ENCODE data around the gene MRPL22. TPM values are rescaled to one million over a fixed set of nuclear protein-coding genes. Genes with fewer than 3 reads are reported as not detected.

The MRPL22 gene
- total and polyA plus RNA-seq, 2 experiments from 2014 or later = 11.5 to 93.7 TPM

- Histone ChIP-seq H3K27me3 (replicated peaks; ENCODE audit: insufficient read depth) (no peaks in the 10 kb centered on the region), H4K20me1 (ENCODE audit: insufficient read depth) (no peaks in the 10 kb centered on the region), H3K9me2 (ENCODE audit: insufficient read depth) (no peaks in the 10 kb centered on the region), H3K4me2 (ENCODE audit: unreplicated experiment) (no peak overlapping the region), H3K9me3 (ENCODE audit: low read depth) (no peaks in the 10 kb centered on the region), H2AFZ (no peak overlapping the region), H3K4me1 (ENCODE audit: insufficient read depth) (no peaks in the 10 kb centered on the region), H3K79me2 (ENCODE audit: insufficient read depth) (no peaks in the 10 kb centered on the region), H3K4me3 (no peak overlapping the region), H3K27ac (no peak overlapping the region), H3K36me3 (ENCODE audit: low read depth) (peaks cover 39% of the 10 kb centered on the region; the same call in 1 of the 2 replicates), H3F3A (ENCODE audit: insufficient read depth) (no peaks in the 10 kb centered on the region), H3K9ac (no peak overlapping the region)
- in situ Hi-C loops (cut with MboI) = no loop called here
- DNase-seq = no peak
- TF ChIP-seq EZH2phosphoT487 (IDR thresholded peaks at IDR 0.05; ENCODE audit: insufficient read depth, low read depth) (no peak), EZH2 (IDR thresholded peaks at IDR 0.05; ENCODE audit: insufficient read depth, poor library complexity, severe bottlenecking) (no peak)
Observed at GRCh38 chr5:154896562-154897165, 44.2 kb upstream of the MRPL22 start.

- TF ChIP-seq EZH2phosphoT487 (IDR thresholded peaks at IDR 0.05; ENCODE audit: insufficient read depth, low read depth) (no peak), EZH2 (IDR thresholded peaks at IDR 0.05; ENCODE audit: insufficient read depth, poor library complexity, severe bottlenecking) (no peak)
- WGBS, 2 experiments (ENCODE audit: low coverage in 1 of 2, low lambda C conversion rate in 2 of 2, missing lambda C conversion rate in 2 of 2) = 59 to 66% methylated on average over 4 of the region's 4 CpGs
- Histone ChIP-seq H3K9me2 (ENCODE audit: insufficient read depth) (no peaks in the 10 kb centered on the region), H3K27ac (no peak overlapping the region), H3K4me1 (ENCODE audit: insufficient read depth) (no peaks in the 10 kb centered on the region), H2AFZ (no peak overlapping the region), H4K20me1 (ENCODE audit: insufficient read depth) (no peaks in the 10 kb centered on the region), H3K9ac (no peak overlapping the region), H3K36me3 (ENCODE audit: low read depth) (peaks cover 46% of the 10 kb centered on the region; the same call in 1 of the 2 replicates), H3K4me3 (no peak overlapping the region), H3F3A (ENCODE audit: insufficient read depth) (no peaks in the 10 kb centered on the region), H3K79me2 (ENCODE audit: insufficient read depth) (no peaks in the 10 kb centered on the region), H3K9me3 (ENCODE audit: low read depth) (no peaks in the 10 kb centered on the region), H3K27me3 (replicated peaks; ENCODE audit: insufficient read depth) (no peaks in the 10 kb centered on the region), H3K4me2 (ENCODE audit: unreplicated experiment) (no peak overlapping the region)
- in situ Hi-C loops (cut with MboI) = no loop called here
- DNase-seq = no peak
Observed at GRCh38 chr5:154898210-154898609, 42.7 kb upstream of the MRPL22 start.

GRCh38 chr5:154899151-154899816 is 41.6 kb upstream of the MRPL22 start:
- Histone ChIP-seq H3K36me3 (ENCODE audit: low read depth) (peaks cover 44% of the 10 kb centered on the region; the same call in 1 of the 2 replicates), H3K27me3 (replicated peaks; ENCODE audit: insufficient read depth) (no peaks in the 10 kb centered on the region), H3F3A (ENCODE audit: insufficient read depth) (no peaks in the 10 kb centered on the region), H3K9me3 (ENCODE audit: low read depth) (no peaks in the 10 kb centered on the region), H3K9me2 (ENCODE audit: insufficient read depth) (no peaks in the 10 kb centered on the region), H2AFZ (no peak overlapping the region), H3K4me2 (ENCODE audit: unreplicated experiment) (no peak overlapping the region), H3K9ac (no peak overlapping the region), H4K20me1 (ENCODE audit: insufficient read depth) (no peaks in the 10 kb centered on the region), H3K4me1 (ENCODE audit: insufficient read depth) (no peaks in the 10 kb centered on the region), H3K27ac (no peak overlapping the region), H3K4me3 (no peak overlapping the region), H3K79me2 (ENCODE audit: insufficient read depth) (no peaks in the 10 kb centered on the region)
- in situ Hi-C loops (cut with MboI) = no loop called here
- TF ChIP-seq EZH2phosphoT487 (IDR thresholded peaks at IDR 0.05; ENCODE audit: insufficient read depth, low read depth) (no peak), EZH2 (IDR thresholded peaks at IDR 0.05; ENCODE audit: insufficient read depth, poor library complexity, severe bottlenecking) (no peak)
- peak; percentile 30 for DNase-seq
- WGBS, 2 experiments (ENCODE audit: low coverage in 1 of 2, low lambda C conversion rate in 2 of 2, missing lambda C conversion rate in 2 of 2) = 50 to 54% methylated on average over 9 of the region's 9 CpGs

- WGBS, 2 experiments (ENCODE audit: low coverage in 1 of 2, low lambda C conversion rate in 2 of 2, missing lambda C conversion rate in 2 of 2) = 10 to 18% methylated on average over 1 of the region's 1 CpG
- in situ Hi-C loops (cut with MboI) = no loop called here
Observed at GRCh38 chr5:154900066-154900465, 40.8 kb upstream of the MRPL22 start.

More at GRCh38 chr5:154900066-154900465, 40.8 kb upstream of the MRPL22 start:
- H3K27ac ChIP-seq = no peak overlapping the region
- peaks cover 44% of the 10 kb centered on the region; the same call in 1 of the 2 replicates for H3K36me3 ChIP-seq (ENCODE audit: low read depth)
- no peaks in the 10 kb centered on the region for H3K4me1 ChIP-seq (ENCODE audit: insufficient read depth)
- H3K9ac ChIP-seq = no peak overlapping the region
- H3K27me3 ChIP-seq (replicated peaks; ENCODE audit: insufficient read depth) = no peaks in the 10 kb centered on the region
- no peaks in the 10 kb centered on the region for H3K9me2 ChIP-seq (ENCODE audit: insufficient read depth)
- no peaks in the 10 kb centered on the region for H4K20me1 ChIP-seq (ENCODE audit: insufficient read depth)
- no peak overlapping the region for H3K4me2 ChIP-seq (ENCODE audit: unreplicated experiment)
- no peak for DNase-seq
- TF ChIP-seq EZH2 (IDR thresholded peaks at IDR 0.05; ENCODE audit: insufficient read depth, poor library complexity, severe bottlenecking) = no peak
- no peak for TF ChIP-seq EZH2phosphoT487 (IDR thresholded peaks at IDR 0.05; ENCODE audit: insufficient read depth, low read depth)
- H3K4me3 ChIP-seq = no peak overlapping the region
- H3F3A ChIP-seq (ENCODE audit: insufficient read depth) = no peaks in the 10 kb centered on the region
- H2AFZ ChIP-seq = no peak overlapping the region
- no peaks in the 10 kb centered on the region for H3K9me3 ChIP-seq (ENCODE audit: low read depth)
- H3K79me2 ChIP-seq (ENCODE audit: insufficient read depth) = no peaks in the 10 kb centered on the region

Measured in GM23248 (cell line).